K562 (cell line): ENCODE results near the gene FSTL4. TPM values are rescaled to one million over a fixed set of nuclear protein-coding genes. Genes with fewer than 3 reads are reported as not detected.

ENCODE experiments used
- ATAC-seq: fragments of 200-7000 bp; cut with Tn5 transposase; 3 replicates; pipeline ENCODE4 v1.9.1; 2020; ENCODE audit warnings: moderate library complexity
- BruUV-seq: library from RNA; stranded (reverse); fragments of 400-500 nt; replicated peaks from 2 replicates; lab custom pipeline; 2021; lab: Mats Ljungman, UMichigan
- CTCF ChIA-PET: fragments of 300-600 bp; formaldehyde crosslinking; extraction: SDS; loops from one replicate; lab custom pipeline; 2021; ENCODE audit warnings: low intra/inter-chr PET ratio; lab: Yijun Ruan, JAX
- POLR2A ChIA-PET: fragments of 300-600, 350-650 bp; sonication (Branson Sonifier 250); formaldehyde crosslinking; extraction: SDS; loops from one replicate; lab custom pipeline; 2021; ENCODE audit warnings: antibody characterized with exemption, inconsistent platforms; lab: Yijun Ruan, JAX
- DNase-seq, 4 experiments: peaks; one replicate each; pipeline versions ENCODE4 v3.0.0 to v3.0.0-alpha.2; 2011 to 2018; ENCODE audit warnings: low spot score in 3 of 4, mixed read lengths in 3 of 4; ENCODE audit errors: extremely low read depth in 1 of 4
- FAIRE-seq: peaks from 2 replicates; lab custom pipeline; 2011; peaks lifted over from hg19 to GRCh38; lab: Jason Lieb, UNC
- H2AFZ ChIP-seq: 2 replicates; pipeline ENCODE4 v1.6.0; 2011; ENCODE audit warnings: low read depth, low read length, control low read depth, inconsistent platforms
- H3K27ac ChIP-seq: fragments of 200-600 bp; 3 replicates; pipeline ENCODE4 v1.8.0; 2011; ENCODE audit warnings: low read depth, mild to moderate bottlenecking, control low read depth, inconsistent platforms, low read length, moderate library complexity, mixed read lengths; ENCODE audit errors: extremely low read depth
- H3K27me3 ChIP-seq, 2 experiments: fragments of 300-600 bp in 1 of 2; 2 replicates in 1 of 2; 3 replicates in 1 of 2; pipeline versions ENCODE4 v1.6.0 to v1.8.0; 2011; ENCODE audit warnings: inconsistent platforms in 2 of 2, low read length in 2 of 2, mild to moderate bottlenecking in 1 of 2, mixed read lengths in 1 of 2, moderate library complexity in 1 of 2; ENCODE audit not compliant: control insufficient read depth in 2 of 2, insufficient read depth in 2 of 2
- H3K36me3 ChIP-seq: fragments of 300-600 bp; 3 replicates; pipeline ENCODE4 v1.8.0; 2011; ENCODE audit warnings: mild to moderate bottlenecking, low read length, inconsistent platforms; ENCODE audit not compliant: control insufficient read depth, insufficient read depth
- H3K4me1 ChIP-seq, 2 experiments: fragments of 200-600 bp in 1 of 2; replicated peaks in 1 of 2; 2 replicates in 1 of 2; 3 replicates in 1 of 2; pipeline versions ENCODE4 v1.5.1 to v1.8.0; 2011; ENCODE audit warnings: inconsistent platforms in 2 of 2, low read length in 2 of 2, mild to moderate bottlenecking in 1 of 2, mixed read lengths in 1 of 2, moderate library complexity in 1 of 2; ENCODE audit not compliant: control insufficient read depth in 2 of 2, insufficient read depth in 2 of 2
- H3K4me2 ChIP-seq: 2 replicates; pipeline ENCODE4 v1.6.1; 2011; ENCODE audit warnings: low read length, control low read depth, inconsistent platforms, mixed read lengths; ENCODE audit not compliant: insufficient read depth
- H3K4me3 ChIP-seq: fragments of 200-600 bp; sonication (generic), shearing (Covaris generic); 2 replicates; pipeline ENCODE4 v1.5.1; 2016; ENCODE audit warnings: control low read depth, inconsistent platforms
- H3K79me2 ChIP-seq: fragments of 200-600 bp; 3 replicates; pipeline ENCODE4 v1.8.0; 2011; ENCODE audit warnings: low read length, inconsistent platforms; ENCODE audit not compliant: control insufficient read depth, insufficient read depth
- H3K9ac ChIP-seq, 2 experiments: 2 replicates each; pipeline versions ENCODE4 v1.6.0 to v1.6.1; 2011; ENCODE audit warnings: low read depth in 2 of 2, low read length in 2 of 2, control low read depth in 1 of 2, inconsistent platforms in 1 of 2, mild to moderate bottlenecking in 1 of 2, mixed read lengths in 1 of 2; ENCODE audit not compliant: insufficient read depth in 1 of 2
- H3K9me1 ChIP-seq: one replicate; pipeline ENCODE4 v1.6.0; 2011; ENCODE audit warnings: inconsistent platforms, mild to moderate bottlenecking, low read length, moderate library complexity; ENCODE audit not compliant: control insufficient read depth, insufficient read depth
- H3K9me3 ChIP-seq: replicated peaks from 2 replicates; pipeline ENCODE4 v1.5.1; 2011; ENCODE audit warnings: low read depth, low read length, inconsistent platforms; ENCODE audit not compliant: control insufficient read depth, insufficient read depth
- H4K20me1 ChIP-seq: replicated peaks from 2 replicates; pipeline ENCODE4 v1.6.1; 2011; ENCODE audit warnings: low read length, inconsistent platforms, mixed read lengths; ENCODE audit not compliant: control insufficient read depth, insufficient read depth
- ATF3 ChIP-seq, 2 experiments: fragments of 450-650 bp in 1 of 2; sonication (generic) in 1 of 2; formaldehyde crosslinking in 1 of 2; IDR thresholded peaks in 1 of 2; conservative IDR thresholded peaks in 1 of 2; 2 replicates each; pipeline versions ENCODE4 v1.6.1 to v1.8.1; 2016 to 2023; ENCODE audit warnings: mild to moderate bottlenecking in 2 of 2, moderate library complexity in 2 of 2, inconsistent platforms in 1 of 2, missing genetic modification reagents in 1 of 2
- CBFA2T3 ChIP-seq: fragments of 450-650 bp; IDR thresholded peaks from 2 replicates; pipeline ENCODE4 v1.6.1; 2017
- FOSL1 ChIP-seq: fragments of 200-800 bp; sonication (Bioruptor generic); conservative IDR thresholded peaks from 2 replicates; pipeline ENCODE4 v1.6.1; 2016; ENCODE audit warnings: missing genetic modification characterization, missing compliant biosample characterization
- GTF2F1 ChIP-seq: IDR thresholded peaks from 2 replicates; pipeline ENCODE4 v1.6.1; 2011; ENCODE audit warnings: low read depth, low read length, improper control_type of control experiment
- JUND ChIP-seq, 2 experiments: IDR thresholded peaks; 2 replicates in 1 of 2; 3 replicates in 1 of 2; pipeline ENCODE4 v1.6.1; 2011; ENCODE audit warnings: borderline replicate concordance in 2 of 2, low read depth in 2 of 2, low read length in 2 of 2, improper control_type of control experiment in 1 of 2, missing biosample characterization in 1 of 2, missing genetic modification characterization in 1 of 2, missing genetic modification reagents in 1 of 2
- MEIS2 ChIP-seq: fragments of 450-650 bp; IDR thresholded peaks from 2 replicates; pipeline ENCODE4 v1.6.1; 2014; ENCODE audit warnings: mild to moderate bottlenecking; ENCODE audit not compliant: partially characterized antibody
- MXI1 ChIP-seq: IDR thresholded peaks from 2 replicates; pipeline ENCODE4 v1.6.1; 2011; ENCODE audit warnings: low read depth, mild to moderate bottlenecking, improper control_type of control experiment, low read length
- SMAD4 ChIP-seq: fragments of 250-450 bp; sonication (Bioruptor Pico); conservative IDR thresholded peaks from 2 replicates; pipeline ENCODE4 v1.8.0; 2021; ENCODE audit warnings: inconsistent platforms, mild to moderate bottlenecking, moderate library complexity
- WGBS: fragments of 100-300 bp; shearing (Covaris generic); methylation state at CpG from one replicate; pipeline ENCODE4 v1.1.6; 2016; ENCODE audit warnings: low coverage, mixed read lengths; ENCODE audit not compliant: insufficient coverage; ENCODE audit errors: missing lambda C conversion rate; 5-methylcytosine and 5-hydroxymethylcytosine counted together
- in situ Hi-C: fragments of 300-500 bp; cut with MboI; formaldehyde crosslinking; loops from 4 replicates; pipeline ENCODE4 v1.15.0; 2018; ENCODE audit warnings: inconsistent platforms, mixed read lengths
- intact Hi-C: fragments of 100-400 bp; cut with micrococcal nuclease; formaldehyde crosslinking; loops from 2 replicates; pipeline ENCODE4 v1.14.2; 2022
- polyA plus RNA-seq, 8 experiments: library from polyadenylated mRNA; depleted of rRNA in 4 of 8; stranded (reverse) in 5 of 8; unstranded in 3 of 8; fragments of >200 nt; fragmentation: Nextera tagmentation in 2 of 8; fragmentation: Illumina TruSeq in 1 of 8; extraction: Ambion mirVana in 2 of 8; extraction: Trizol in 1 of 8; gene quantifications; 2 replicates each; pipeline versions ENCODE4 v1.2.1 to v1.2.3, GENCODE V29; 2011 to 2014; ENCODE audit warnings: inconsistent platforms in 1 of 8, missing spikeins in 1 of 8
- total RNA-seq, 7 experiments: library from RNA; depleted of rRNA in 6 of 7; stranded (reverse); fragments of >200 nt in 6 of 7; fragmentation: Illumina TruSeq in 2 of 7; extraction: Trizol in 2 of 7; gene quantifications; 2 replicates each; pipeline versions ENCODE4 v1.2.1 to v1.2.3, GENCODE V29; 2011 to 2021; ENCODE audit warnings: low replicate concordance in 1 of 7

FSTL4 gene
- total and polyA plus RNA-seq, 9 of the 15 experiments (the other 6 are each of a cell fraction or from before 2014, with no cell fraction given), result 0.08 to 0.18 (median 0.10) TPM; not detected in 5

DNA sequence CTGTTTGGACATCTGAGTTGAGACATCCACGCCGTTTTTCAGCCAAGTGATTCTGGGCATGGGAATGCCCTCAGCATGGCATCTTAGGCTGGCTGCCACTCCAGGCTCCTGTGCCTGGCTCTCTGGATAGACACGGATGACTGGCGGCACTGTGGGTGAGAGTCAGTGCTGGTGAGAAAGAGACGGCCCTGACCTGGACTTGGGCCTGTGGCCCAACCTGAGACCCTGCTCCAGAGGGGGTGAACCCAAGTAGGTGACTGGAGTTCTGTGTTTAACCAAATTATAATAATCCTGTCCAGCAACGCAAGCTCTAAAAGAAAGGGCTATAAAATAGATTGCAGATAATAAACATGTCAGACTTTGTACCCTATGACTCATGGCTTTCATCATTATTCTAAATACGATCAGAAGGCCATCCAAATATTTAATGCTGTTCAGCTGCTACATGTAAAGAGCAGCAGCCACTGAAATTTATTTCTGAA is 386.6 kb downstream of the FSTL4 start:
- no peaks in the 10 kb centered on the region for H3K9me3 ChIP-seq
- DNase-seq, result no peak
- WGBS, result 6% methylated on average over 7 of the region's 7 CpGs
- H4K20me1 ChIP-seq, result no peaks in the 10 kb centered on the region
- no peak overlapping the region for H3K27ac ChIP-seq
- TF ChIP-seq MXI1, result no peak
- 0 out of 2 replicates have a peak, but pooled peaks have one; percentile 25 for TF ChIP-seq JUND (IDR thresholded peaks at IDR 0.05; ENCODE audit: borderline replicate concordance, low read depth, low read length)
- TF ChIP-seq JUND (tag; IDR thresholded peaks at IDR 0.05; ENCODE audit: borderline replicate concordance, low read depth, low read length), result peak; percentile 31; the same call in 1 of the 3 replicates
- TF ChIP-seq CBFA2T3, result no peak
- peak; percentile 76 for TF ChIP-seq ATF3 (IDR thresholded peaks at IDR 0.05)
- no peak for TF ChIP-seq ATF3 (CRISPR knock-in tag; conservative IDR thresholded peaks at IDR 0.05)
- TF ChIP-seq FOSL1 (tag), result peak; percentile 74
- TF ChIP-seq SMAD4 (CRISPR knock-in tag), result no peak
- TF ChIP-seq GTF2F1, result no peak
- peak; percentile 46 for TF ChIP-seq MEIS2
- ATAC-seq, result no peak
- no peak for FAIRE-seq
- 0 out of 5 replicates have a peak, but pooled peaks cover 0 to 2% of the 10 kb centered on the region in 2 experiments for H3K4me1 ChIP-seq
- no peak overlapping the region for H3K4me2 ChIP-seq
- no peak overlapping the region for H3K9ac ChIP-seq
- POLR2A ChIA-PET, result interaction anchor here (4.3 kb wide), 1 partner anchor 15 kb away, joined by 27 read pairs; no protein-coding TSS in a partner anchor
- BruUV-seq, result no TSS peak
- H3K79me2 ChIP-seq, result no peaks in the 10 kb centered on the region
- intact Hi-C loops, result no loop called here
- H2AFZ ChIP-seq, result no peak overlapping the region
- H3K9me1 ChIP-seq, result no peaks in the 10 kb centered on the region
- H3K36me3 ChIP-seq, result no peaks in the 10 kb centered on the region
- peaks cover 7 to 40% of the 10 kb centered on the region in 2 experiments; a peak in 4 of 5 replicates for H3K27me3 ChIP-seq
- no peak overlapping the region for H3K4me3 ChIP-seq
- CTCF ChIA-PET, result no interaction called here
- in situ Hi-C loops, result no loop called here
